UCSD-AML1 (cell line): ENCODE data around the gene SLC35E4.
"Not testable (repeated sequence)": the region's sequence is repeated elsewhere in the genome, so short reads cannot be mapped to it uniquely, and the experiment has no call there.

Experiments used
- DNase-seq: peaks from one replicate; lab custom pipeline; 2025; ENCODE audit not compliant: unreplicated experiment; lab: John Stamatoyannopoulos, UW

The SLC35E4 gene

GRCh38 chr22:30611197-30611596 lies 24.4 kb upstream of the SLC35E4 start:
- DNase-seq, result no peak

DNA sequence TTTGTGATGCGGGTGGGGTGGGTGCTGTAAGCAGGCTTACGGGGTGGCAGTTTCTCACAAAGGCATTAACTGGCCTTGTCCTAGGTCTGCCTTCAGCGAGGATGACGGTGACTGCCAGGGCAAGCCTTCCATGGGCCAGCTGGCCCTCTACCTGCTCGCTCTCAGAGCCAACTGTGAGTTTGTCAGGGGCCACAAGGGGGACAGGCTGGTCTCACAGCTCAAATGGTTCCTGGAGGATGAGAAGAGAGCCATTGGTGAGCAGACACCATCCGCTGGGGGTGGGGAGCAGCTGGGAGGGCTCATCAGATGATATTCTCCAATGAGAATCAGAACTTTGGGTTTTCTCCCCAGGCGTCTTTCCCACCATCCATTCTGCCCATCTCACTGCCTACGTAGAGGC lies 22.8 kb upstream of the SLC35E4 start:
- DNase-seq, result no peak

GRCh38 chr22:30614268-30614667 lies 21.3 kb upstream of the SLC35E4 start:
- DNase-seq, result no peak

GRCh38 chr22:30614879-30615278 lies 20.7 kb upstream of the SLC35E4 start:
- DNase-seq, result no peak

- no peak for DNase-seq
Measured at GRCh38 chr22:30615543-30615954, 20.0 kb upstream of the SLC35E4 start.

DNA sequence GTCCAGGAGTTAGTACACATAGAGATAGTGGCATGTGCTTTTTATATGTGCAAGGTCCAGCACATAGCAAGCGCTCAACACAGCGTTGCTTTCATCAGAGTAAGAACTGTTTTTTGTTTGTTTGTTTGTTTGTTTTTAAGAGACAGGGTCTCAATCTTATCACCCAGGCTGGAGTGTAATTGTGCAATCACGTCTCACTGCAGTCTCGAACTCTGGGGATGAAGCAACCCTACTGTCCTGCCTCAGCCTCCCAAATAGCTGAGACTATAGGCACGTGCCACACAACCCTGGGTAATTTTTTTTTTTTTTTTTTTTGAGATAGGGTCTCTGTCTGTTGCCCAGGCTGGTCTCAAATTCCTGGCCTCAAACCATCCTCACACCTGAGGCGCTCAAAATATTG lies 17.8 kb upstream of the SLC35E4 start:
- DNase-seq, result no peak

GRCh38 chr22:30619909-30620308 lies 15.7 kb upstream of the SLC35E4 start:
- not testable (repeated sequence) for DNase-seq

DNA sequence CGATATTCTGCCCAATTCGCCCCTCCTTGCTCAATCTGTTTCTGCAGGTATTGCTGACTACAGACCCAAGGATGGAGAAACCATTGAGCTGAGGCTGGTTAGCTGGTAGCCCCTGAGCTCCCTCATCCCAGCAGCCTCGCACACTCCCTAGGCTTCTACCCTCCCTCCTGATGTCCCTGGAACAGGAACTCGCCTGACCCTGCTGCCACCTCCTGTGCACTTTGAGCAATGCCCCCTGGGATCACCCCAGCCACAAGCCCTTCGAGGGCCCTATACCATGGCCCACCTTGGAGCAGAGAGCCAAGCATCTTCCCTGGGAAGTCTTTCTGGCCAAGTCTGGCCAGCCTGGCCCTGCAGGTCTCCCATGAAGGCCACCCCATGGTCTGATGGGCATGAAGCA lies 9.2 kb upstream of the SLC35E4 start:
- no peak for DNase-seq

GRCh38 chr22:30627471-30627870 lies 8.1 kb upstream of the SLC35E4 start:
- no peak for DNase-seq

DNA sequence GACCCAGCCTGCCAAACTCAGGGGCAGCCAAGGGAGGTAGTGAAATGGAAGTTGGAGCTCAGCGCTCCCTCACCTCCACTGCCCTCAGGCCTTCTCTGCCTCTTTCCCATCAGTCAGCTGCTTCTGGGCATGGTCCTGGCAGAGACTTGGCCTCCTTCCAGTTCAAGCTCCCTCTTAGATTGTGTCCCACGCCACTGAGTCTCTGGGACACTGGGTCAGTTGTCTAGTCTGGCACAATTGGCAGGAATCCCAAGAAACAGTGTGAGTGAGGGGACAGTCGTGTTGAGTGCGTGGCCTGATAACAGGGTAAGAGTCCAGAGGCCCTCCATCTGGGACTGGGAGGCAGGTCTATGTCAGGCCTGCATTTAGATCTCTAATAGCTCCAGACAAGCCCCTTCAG lies 7.1 kb upstream of the SLC35E4 start:
- DNase-seq, result no peak

GRCh38 chr22:30631469-30631868 lies 4.1 kb upstream of the SLC35E4 start:
- not testable (repeated sequence) for DNase-seq

DNA sequence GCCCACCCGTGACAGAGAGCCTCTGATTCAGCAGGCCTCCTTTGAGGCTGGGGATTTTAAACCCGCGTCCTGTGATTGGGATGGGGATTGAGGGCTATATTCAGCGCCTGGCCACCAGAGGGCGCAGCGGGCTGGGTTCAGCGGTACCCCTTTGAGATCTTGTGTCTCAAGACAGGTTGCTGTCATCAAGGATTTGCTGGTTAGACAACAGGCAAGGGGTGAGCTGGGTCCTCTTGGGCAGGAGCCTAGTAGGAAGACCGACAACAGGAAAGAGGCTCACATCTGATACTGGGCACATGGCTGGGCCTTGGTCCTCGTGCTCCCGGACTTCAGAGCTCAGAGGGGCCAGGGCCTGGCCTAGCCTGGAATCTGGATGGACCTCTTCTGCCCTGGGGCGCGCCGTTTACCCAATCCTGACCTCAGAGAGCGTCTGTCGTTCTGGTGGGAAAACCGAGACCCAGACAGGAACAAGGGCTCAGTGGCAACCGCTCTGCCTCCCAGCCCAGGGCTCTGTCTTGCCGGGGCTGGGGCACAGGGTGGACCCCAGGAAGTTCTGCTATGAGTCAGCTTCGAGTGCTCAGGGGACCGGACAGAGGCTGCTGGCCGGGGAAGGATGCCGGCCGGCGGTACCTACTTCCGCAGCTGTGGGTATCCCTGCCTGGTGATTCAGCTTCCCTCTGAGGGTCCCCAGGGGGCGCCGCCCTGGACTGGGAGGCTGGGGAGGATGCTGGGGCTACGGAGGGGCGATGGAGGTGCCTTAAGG lies 929 bp upstream of the SLC35E4 start:
- DNase-seq, result peak; percentile 82

- no peak for DNase-seq
Measured at GRCh38 chr22:30636226-30637077, 871 bp downstream of the SLC35E4 start.

GRCh38 chr22:30637701-30638114 lies 2.1 kb downstream of the SLC35E4 start:
- no peak for DNase-seq

GRCh38 chr22:30640361-30640760 lies 4.8 kb downstream of the SLC35E4 start:
- no peak for DNase-seq

- DNase-seq, result no peak
Measured at GRCh38 chr22:30640839-30641430, 5.4 kb downstream of the SLC35E4 start.

DNA sequence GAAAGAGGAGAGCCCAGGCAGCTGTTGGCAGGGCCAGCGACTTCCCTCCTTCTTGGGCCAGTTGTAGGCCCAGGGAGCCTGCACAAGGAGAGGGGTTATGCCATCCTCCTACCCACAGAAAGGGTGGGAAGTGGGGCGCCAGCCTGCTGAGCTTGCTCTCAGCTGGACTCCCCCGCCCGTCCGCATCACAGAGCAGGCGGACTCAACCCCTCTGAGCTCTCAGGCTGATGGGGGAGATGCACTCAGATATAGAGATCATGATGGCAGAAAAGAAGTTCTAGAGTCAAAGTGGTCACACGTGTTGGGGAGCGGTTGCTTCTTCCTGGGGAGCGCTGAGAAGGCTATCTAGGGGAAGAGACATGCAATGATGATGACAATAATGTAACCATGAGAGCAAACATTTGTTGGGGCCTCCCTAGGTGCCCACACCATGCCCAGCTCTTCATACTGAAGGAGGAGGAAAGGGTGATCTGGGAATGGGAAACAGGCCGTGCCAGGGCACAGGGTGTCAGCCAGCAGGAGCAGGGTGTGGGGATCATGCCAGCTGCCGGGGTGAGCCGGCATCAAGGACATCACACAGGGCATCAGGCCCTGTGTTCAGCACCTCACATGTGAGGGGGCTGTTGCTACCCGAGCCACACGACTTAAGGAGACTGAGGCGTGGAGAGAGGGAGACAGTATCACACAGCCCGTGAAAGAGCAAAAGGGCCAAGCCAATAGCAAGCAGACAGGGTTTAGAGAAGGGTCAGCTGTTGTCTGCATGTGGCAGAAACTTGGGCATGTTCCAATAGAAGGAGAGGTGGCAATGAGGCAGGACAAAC lies 7.7 kb downstream of the SLC35E4 start:
- no peak for DNase-seq

- no peak for DNase-seq
Measured at GRCh38 chr22:30646518-30647160, 11.1 kb downstream of the SLC35E4 start.

GRCh38 chr22:30647536-30647935 lies 12.0 kb downstream of the SLC35E4 start:
- no peak for DNase-seq

DNA sequence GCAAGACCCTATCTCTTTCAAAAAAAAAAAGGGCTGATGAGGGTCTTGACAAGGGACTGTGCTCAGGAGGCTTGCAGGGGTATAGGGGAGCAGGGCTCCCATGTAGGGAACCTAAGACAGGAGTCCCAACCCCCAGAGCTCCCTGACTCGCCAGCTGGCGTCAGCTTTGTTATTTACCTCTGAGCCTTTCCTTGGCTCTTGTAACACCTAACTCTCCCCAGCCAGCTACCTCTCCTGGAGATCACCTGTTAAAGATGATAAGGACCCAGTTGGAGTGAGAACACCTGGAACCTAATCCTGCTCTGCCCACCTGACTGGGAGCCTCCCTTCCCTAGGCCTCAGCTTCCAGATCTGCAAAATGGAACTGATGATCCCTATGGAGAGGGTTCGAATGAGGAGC lies 13.2 kb downstream of the SLC35E4 start:
- DNase-seq, result no peak
